SHP77 treated with DMSO at 0.1 percent for 48 hours (cell line): Measurements from ENCODE around the gene COX7A2.

ENCODE experiments used
- DNase-seq: peaks from one replicate; lab custom pipeline; 2025; lab: John Stamatoyannopoulos, UW

The COX7A2 gene

GRCh38 chr6:75268121-75268987 is 24.8 kb upstream of the COX7A2 start:
- no peak for DNase-seq

- DNase-seq, result no peak
Observed at GRCh38 chr6:75267461-75267860, 23.9 kb upstream of the COX7A2 start.

GRCh38 chr6:75266716-75267291 is 23.2 kb upstream of the COX7A2 start:
- DNase-seq, result no peak

GRCh38 chr6:75263401-75263750 is 19.8 kb upstream of the COX7A2 start:
- no peak for DNase-seq

- no peak for DNase-seq
Observed at GRCh38 chr6:75262716-75263400, 19.3 kb upstream of the COX7A2 start.

GRCh38 chr6:75261299-75261698 is 17.7 kb upstream of the COX7A2 start:
- no peak for DNase-seq

GRCh38 chr6:75257343-75258087 is 13.9 kb upstream of the COX7A2 start:
- no peak for DNase-seq

GRCh38 chr6:75250552-75250951 is 7.0 kb upstream of the COX7A2 start:
- DNase-seq, result no peak

GRCh38 chr6:75249837-75250236 is 6.2 kb upstream of the COX7A2 start:
- DNase-seq, result no peak

GRCh38 chr6:75246386-75246785 is 2.8 kb upstream of the COX7A2 start:
- DNase-seq, result no peak

- DNase-seq, result peak; percentile 30
Observed at GRCh38 chr6:75244063-75244584, 523 bp upstream of the COX7A2 start.

GRCh38 chr6:75236630-75237029 is 7.0 kb downstream of the COX7A2 start:
- no peak for DNase-seq

GRCh38 chr6:75235271-75235670 is 8.3 kb downstream of the COX7A2 start:
- DNase-seq, result no peak

GRCh38 chr6:75234126-75234865 is 9.3 kb downstream of the COX7A2 start:
- DNase-seq, result no peak

GRCh38 chr6:75233092-75233615 is 10.4 kb downstream of the COX7A2 start:
- DNase-seq, result no peak

- peak; percentile 17 for DNase-seq
Observed at GRCh38 chr6:75230484-75231325, 12.9 kb downstream of the COX7A2 start.

- no peak for DNase-seq
Observed at GRCh38 chr6:75224303-75224926, 19.2 kb downstream of the COX7A2 start.

GRCh38 chr6:75223428-75223827 is 20.2 kb downstream of the COX7A2 start:
- DNase-seq, result no peak

- DNase-seq, result no peak
Observed at GRCh38 chr6:75222261-75222660, 21.3 kb downstream of the COX7A2 start.

GRCh38 chr6:75221116-75221515 is 22.5 kb downstream of the COX7A2 start:
- no peak for DNase-seq
